Keratinocyte (primary cell): Measurements from ENCODE around the gene TACC3. TPM values are rescaled to one million over a fixed set of nuclear protein-coding genes. Genes with fewer than 3 reads are reported as not detected.

ENCODE experiments used
- DNase-seq: peaks from one replicate; pipeline ENCODE4 v3.0.0-alpha.2; 2011; ENCODE audit warnings: low read depth, missing footprints, low spot score
- FAIRE-seq: peaks from 2 replicates; lab custom pipeline; 2011; peaks lifted over from hg19 to GRCh38; lab: Jason Lieb, UNC
- H2AFZ ChIP-seq: 2 replicates; pipeline ENCODE4 v1.6.0; 2012; ENCODE audit warnings: low read length, control low read depth, inconsistent platforms; ENCODE audit not compliant: control insufficient read depth
- H3K27ac ChIP-seq: 2 replicates; pipeline ENCODE4 v1.5.1; 2011; ENCODE audit warnings: low read length; ENCODE audit not compliant: control insufficient read depth, insufficient read depth
- H3K27me3 ChIP-seq: 3 replicates; pipeline ENCODE4 v1.6.0; 2011; ENCODE audit warnings: low read length; ENCODE audit not compliant: control insufficient read depth, insufficient read depth; ENCODE audit errors: extremely low read depth
- H3K36me3 ChIP-seq, 2 experiments: 2 replicates in 1 of 2; 3 replicates in 1 of 2; pipeline ENCODE4 v1.5.1; 2011; ENCODE audit warnings: low read length in 2 of 2, mild to moderate bottlenecking in 1 of 2; ENCODE audit not compliant: control insufficient read depth in 2 of 2, insufficient read depth in 2 of 2; ENCODE audit errors: extremely low read depth in 1 of 2
- H3K4me1 ChIP-seq: 3 replicates; pipeline ENCODE4 v1.5.1; 2011; ENCODE audit warnings: low read length; ENCODE audit not compliant: control insufficient read depth, insufficient read depth; ENCODE audit errors: extremely low read depth
- H3K4me2 ChIP-seq: 3 replicates; pipeline ENCODE4 v1.6.0; 2011; ENCODE audit warnings: low read depth, low read length; ENCODE audit not compliant: control insufficient read depth, insufficient read depth; ENCODE audit errors: extremely low read depth
- H3K4me3 ChIP-seq, 3 experiments: fragments of 200-600 bp in 1 of 3; sonication (generic) in 1 of 3; 2 replicates in 2 of 3; 3 replicates in 1 of 3; pipeline ENCODE4 v1.5.1; 2011 to 2016; ENCODE audit warnings: low read length in 3 of 3, mild to moderate bottlenecking in 3 of 3, control low read depth in 2 of 3, inconsistent platforms in 1 of 3, low read depth in 1 of 3, mixed read lengths in 1 of 3, mixed run types in 1 of 3, moderate library complexity in 1 of 3; ENCODE audit not compliant: control insufficient read depth in 2 of 3, insufficient read depth in 2 of 3; ENCODE audit errors: extremely low read depth in 1 of 3
- H3K79me2 ChIP-seq: 2 replicates; pipeline ENCODE4 v1.6.0; 2012; ENCODE audit warnings: low read length; ENCODE audit not compliant: control insufficient read depth, insufficient read depth
- H3K9ac ChIP-seq: 3 replicates; pipeline ENCODE4 v1.6.0; 2011; ENCODE audit warnings: low read length; ENCODE audit not compliant: control insufficient read depth, insufficient read depth; ENCODE audit errors: extremely low read depth
- H3K9me1 ChIP-seq: 3 replicates; pipeline ENCODE4 v1.6.0; 2011; ENCODE audit warnings: low read length; ENCODE audit not compliant: control insufficient read depth, insufficient read depth; ENCODE audit errors: extremely low read depth
- H3K9me3 ChIP-seq: 2 replicates; pipeline ENCODE4 v1.5.1; 2012; ENCODE audit warnings: low read depth, low read length; ENCODE audit not compliant: control insufficient read depth
- H4K20me1 ChIP-seq: 3 replicates; pipeline ENCODE4 v1.6.0; 2011; ENCODE audit warnings: low read length; ENCODE audit not compliant: control insufficient read depth, insufficient read depth; ENCODE audit errors: extremely low read depth
- EZH2 ChIP-seq: IDR thresholded peaks from one replicate; pipeline ENCODE4 v1.6.1; 2012; ENCODE audit warnings: inconsistent platforms, mild to moderate bottlenecking, low read length, moderate library complexity
- dilution Hi-C: fragments of 300-500 bp; cut with MboI; formaldehyde crosslinking; loops from one replicate; pipeline ENCODE4 v1.7.0; 2020; ENCODE audit warnings: low sequenced_read_pairs; ENCODE audit not compliant: extremely low pct_ligation_motif_present
- polyA plus RNA-seq, 5 experiments: library from polyadenylated mRNA; depleted of rRNA in 3 of 5; stranded (reverse) in 3 of 5; stranded (forward) in 1 of 5; unstranded in 1 of 5; fragments of >200 nt; gene quantifications; 1 replicate in 1 of 5; 2 replicates in 3 of 5; 3 replicates in 1 of 5; pipeline versions ENCODE4 v1.2.1 to v1.2.3, GENCODE V29; 2011 to 2012; ENCODE audit warnings: missing spikeins in 2 of 5, low read depth in 1 of 5, low replicate concordance in 1 of 5
- TF ChIP-seq, protein P1 (sequence below), 3 experiments: IDR thresholded peaks in 1 of 3; conservative IDR thresholded peaks in 1 of 3; optimal IDR thresholded peaks in 1 of 3; 2 replicates in 2 of 3; 3 replicates in 1 of 3; pipeline versions ENCODE3 to v1.5.1; 2011; ENCODE audit warnings: low read length in 3 of 3, mild to moderate bottlenecking in 3 of 3, moderate library complexity in 2 of 3, control low read depth in 1 of 3, inconsistent platforms in 1 of 3; ENCODE audit not compliant: insufficient read depth in 2 of 3; ENCODE audit errors: extremely low read depth in 1 of 3

Gene TACC3
- polyA plus RNA-seq, 1 donor (not counting 4 experiments of a cell fraction or from before 2014, with no cell fraction given): 19.1 TPM

DNA sequence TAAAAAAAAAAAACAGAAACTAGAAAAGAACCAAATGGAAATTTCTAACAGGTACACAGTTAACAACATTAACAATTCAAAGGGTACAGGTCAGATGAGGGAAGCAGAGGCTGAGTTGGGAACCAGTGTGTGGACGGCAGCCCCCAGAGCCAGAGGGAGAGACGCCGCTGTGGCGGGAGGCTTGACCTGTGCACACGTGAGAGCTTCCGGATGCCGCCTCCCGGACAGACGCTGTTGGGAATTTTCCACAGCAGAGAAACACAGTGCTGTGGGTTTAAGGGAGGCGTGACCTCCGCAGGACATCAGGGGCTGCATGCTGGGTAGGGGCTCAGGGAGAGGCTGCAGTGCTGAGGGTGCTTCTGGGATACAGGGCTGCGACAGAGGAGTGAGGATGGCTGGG, 22.2 kb downstream of the TACC3 start:
- Histone ChIP-seq H4K20me1 (no peaks in the 10 kb centered on the region), H3K4me1 (peaks cover 3% of the 10 kb centered on the region), H3K27ac (no peak overlapping the region), H3K4me3 (no peak overlapping the region), H2AFZ (no peak overlapping the region), H3K9me3 (peaks cover 3% of the 10 kb centered on the region), H3K36me3 (peaks cover 4 to 21% of the 10 kb centered on the region in 2 experiments), H3K27me3 (no peaks in the 10 kb centered on the region), H3K4me2 (no peak overlapping the region), H3K9me1 (no peaks in the 10 kb centered on the region), H3K9ac (no peak overlapping the region), H3K79me2 (no peaks in the 10 kb centered on the region)
- DNase-seq (no peak), FAIRE-seq (no peak)
- dilution Hi-C loops: no loop called here
- TF ChIP-seq EZH2: no peak
- TF ChIP-seq, protein P1, sequence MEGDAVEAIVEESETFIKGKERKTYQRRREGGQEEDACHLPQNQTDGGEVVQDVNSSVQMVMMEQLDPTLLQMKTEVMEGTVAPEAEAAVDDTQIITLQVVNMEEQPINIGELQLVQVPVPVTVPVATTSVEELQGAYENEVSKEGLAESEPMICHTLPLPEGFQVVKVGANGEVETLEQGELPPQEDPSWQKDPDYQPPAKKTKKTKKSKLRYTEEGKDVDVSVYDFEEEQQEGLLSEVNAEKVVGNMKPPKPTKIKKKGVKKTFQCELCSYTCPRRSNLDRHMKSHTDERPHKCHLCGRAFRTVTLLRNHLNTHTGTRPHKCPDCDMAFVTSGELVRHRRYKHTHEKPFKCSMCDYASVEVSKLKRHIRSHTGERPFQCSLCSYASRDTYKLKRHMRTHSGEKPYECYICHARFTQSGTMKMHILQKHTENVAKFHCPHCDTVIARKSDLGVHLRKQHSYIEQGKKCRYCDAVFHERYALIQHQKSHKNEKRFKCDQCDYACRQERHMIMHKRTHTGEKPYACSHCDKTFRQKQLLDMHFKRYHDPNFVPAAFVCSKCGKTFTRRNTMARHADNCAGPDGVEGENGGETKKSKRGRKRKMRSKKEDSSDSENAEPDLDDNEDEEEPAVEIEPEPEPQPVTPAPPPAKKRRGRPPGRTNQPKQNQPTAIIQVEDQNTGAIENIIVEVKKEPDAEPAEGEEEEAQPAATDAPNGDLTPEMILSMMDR (optimal IDR thresholded peaks at IDR 0.05 in 1 of 3, IDR thresholded peaks at IDR 0.05 in 1 of 3, conservative IDR thresholded peaks at IDR 0.05 in 1 of 3; ENCODE audit: extremely low read depth in 1 of 3, insufficient read depth in 2 of 3, low read length in 3 of 3): no peak

DNA sequence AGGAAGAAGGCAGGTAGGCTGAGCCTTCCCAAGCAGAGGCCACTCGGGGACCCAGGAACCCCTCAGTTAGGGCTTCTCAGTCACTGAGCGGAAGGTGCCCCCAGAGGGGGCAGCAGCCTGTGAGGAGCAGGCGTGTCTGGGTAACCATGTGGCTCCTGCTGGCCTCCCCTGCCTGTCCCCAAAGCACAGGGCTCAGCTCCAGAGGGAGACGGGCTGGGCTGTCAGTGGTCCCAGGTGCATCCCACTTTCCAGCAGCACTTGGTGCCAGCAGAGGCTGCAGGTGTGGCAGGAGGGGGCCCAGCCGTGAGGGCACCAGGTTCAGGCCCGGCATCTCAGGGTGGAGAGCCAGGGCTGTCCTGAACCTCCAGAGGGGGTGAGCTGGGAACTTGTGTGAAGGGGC, 22.7 kb downstream of the TACC3 start:
- no peak overlapping the region for H3K4me3 ChIP-seq
- no peak overlapping the region for H3K4me2 ChIP-seq
- H3K9me3 ChIP-seq: no peaks in the 10 kb centered on the region
- H3K4me1 ChIP-seq: peaks cover 3% of the 10 kb centered on the region
- peaks cover 4 to 18% of the 10 kb centered on the region in 2 experiments for H3K36me3 ChIP-seq
- FAIRE-seq (no peak), DNase-seq (no peak)
- H3K9ac ChIP-seq: no peak overlapping the region
- no peaks in the 10 kb centered on the region for H3K79me2 ChIP-seq
- H3K9me1 ChIP-seq: no peaks in the 10 kb centered on the region
- dilution Hi-C loops: no loop called here
- H3K27me3 ChIP-seq: no peaks in the 10 kb centered on the region
- no peaks in the 10 kb centered on the region for H4K20me1 ChIP-seq
- no peak for TF ChIP-seq EZH2
- TF ChIP-seq, protein P1 (optimal IDR thresholded peaks at IDR 0.05 in 1 of 3, IDR thresholded peaks at IDR 0.05 in 1 of 3, conservative IDR thresholded peaks at IDR 0.05 in 1 of 3; ENCODE audit: extremely low read depth in 1 of 3, insufficient read depth in 2 of 3, low read length in 3 of 3): no peak
- H2AFZ ChIP-seq: no peak overlapping the region
- H3K27ac ChIP-seq: no peak overlapping the region
